Esophagus muscularis mucosa (tissue), 3 donors: ENCODE measurements around the gene KRT9.

ENCODE experiments used
- CTCF ChIP-seq, 3 experiments: fragments of 200-600 bp in 2 of 3; fragments of 450-650 bp in 1 of 3; sonication (generic) in 2 of 3; IDR thresholded peaks; one replicate each; pipeline ENCODE4 v1.5.1; 2017 to 2019; ENCODE audit warnings: antibody characterized with exemption in 3 of 3, mild to moderate bottlenecking in 2 of 3, moderate library complexity in 1 of 3
- POLR2A ChIP-seq: fragments of 450-650 bp; IDR thresholded peaks from one replicate; pipeline ENCODE4 v1.6.1; 2017; ENCODE audit warnings: antibody characterized with exemption, moderate library complexity, mild to moderate bottlenecking, low read depth
- POLR2AphosphoS5 ChIP-seq, 2 donors: sonication (generic); formaldehyde crosslinking; IDR thresholded peaks; one replicate each; pipeline ENCODE4 v1.6.1; 2017; ENCODE audit warnings: antibody characterized with exemption in 2 of 2

- no peak for TF ChIP-seq CTCF (IDR thresholded peaks at IDR 0.05)
- TF ChIP-seq POLR2A: no peak
- no peak for TF ChIP-seq POLR2AphosphoS5 (IDR thresholded peaks at IDR 0.05)
These were observed 27.8 kb upstream of the KRT9 start for GRCh38 chr17:41599680-41600079.
